Chondrocyte (in vitro differentiated cells): ENCODE results near the gene ZFP36L2. TPM values are rescaled to one million over a fixed set of nuclear protein-coding genes. Genes with fewer than 3 reads are reported as not detected.
A peak's percentile ranks its signal among the peaks of the same experiment; 100 is the strongest.

Experiments used
- DNase-seq: peaks from one replicate; pipeline ENCODE4 v3.0.0; 2021; ENCODE audit warnings: mixed read lengths, low spot score
- H3K27ac Mint-ChIP-seq: one replicate; pipeline ENCODE4 v1.8.0; 2021; ENCODE audit warnings: mild to moderate bottlenecking, moderate library complexity, mixed read lengths; ENCODE audit not compliant: unreplicated experiment
- H3K27me3 Mint-ChIP-seq: 2 replicates; pipeline ENCODE4 v1.8.0; 2021; ENCODE audit warnings: low read depth, mixed read lengths
- H3K36me3 Mint-ChIP-seq: 2 replicates; pipeline ENCODE4 v1.8.0; 2021; ENCODE audit warnings: low read depth, mixed read lengths
- H3K4me1 Mint-ChIP-seq: 2 replicates; pipeline ENCODE4 v1.8.0; 2021; ENCODE audit warnings: low read depth, mild to moderate bottlenecking, mixed read lengths
- H3K4me3 Mint-ChIP-seq: one replicate; pipeline ENCODE4 v1.8.0; 2021; ENCODE audit warnings: mild to moderate bottlenecking, moderate library complexity, mixed read lengths; ENCODE audit not compliant: unreplicated experiment
- H3K9me3 Mint-ChIP-seq: 2 replicates; pipeline ENCODE4 v1.8.0; 2021; ENCODE audit warnings: low read depth, mixed read lengths
- CTCF ChIP-seq: fragments of 200-600 bp; sonication (generic); IDR thresholded peaks from 2 replicates; pipeline ENCODE4 v1.5.0; 2021; ENCODE audit warnings: antibody characterized with exemption, mild to moderate bottlenecking, moderate library complexity
- total RNA-seq: library from RNA; stranded (reverse); gene quantifications from 3 replicates; pipeline ENCODE4 v1.2.1, GENCODE V29; 2021

The ZFP36L2 gene
- total RNA-seq, 1 donor from 2014 or later = 98.3 TPM

DNA sequence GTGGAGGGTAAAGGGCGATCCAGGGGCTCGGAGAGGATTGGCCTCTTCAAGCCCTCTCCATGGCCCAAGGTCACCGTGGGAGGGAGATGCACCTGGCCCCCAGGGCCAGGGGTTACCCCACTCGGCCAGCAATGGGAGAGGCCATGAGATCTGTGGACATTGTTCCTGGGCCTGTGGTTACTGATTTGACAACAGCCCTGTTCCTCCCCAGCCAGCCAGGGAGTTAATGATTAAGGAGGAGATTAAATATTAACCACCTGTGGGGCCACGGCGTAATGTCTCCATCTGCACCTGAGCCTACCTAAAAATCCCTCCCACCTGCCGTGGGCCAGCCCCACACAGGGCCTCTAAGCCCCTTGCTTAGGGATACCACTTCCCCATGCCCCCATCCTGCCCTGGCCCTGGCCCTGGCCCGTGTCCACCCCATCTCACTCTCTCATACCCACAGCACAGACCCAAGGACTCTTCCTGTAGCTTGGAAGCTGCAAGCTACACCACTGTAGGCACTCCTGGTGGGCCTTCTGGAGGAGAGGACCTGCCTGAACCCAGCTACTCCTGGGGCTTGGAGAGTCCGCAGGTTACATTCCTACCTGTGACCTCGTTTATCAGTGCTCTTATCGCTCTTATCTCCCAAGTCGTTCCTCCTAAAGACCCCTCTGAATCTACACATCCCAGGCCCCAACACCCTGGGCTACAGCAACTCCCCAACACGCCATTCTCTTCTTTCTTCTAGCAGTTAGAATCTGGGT lies 32.1 kb downstream of the ZFP36L2 start:
- TF ChIP-seq CTCF = no peak
- peaks cover 10% of the 10 kb centered on the region for H3K4me1 Mint-ChIP-seq
- H3K4me3 Mint-ChIP-seq = no peak overlapping the region
- H3K27me3 Mint-ChIP-seq = no peaks in the 10 kb centered on the region
- no peak for DNase-seq
- H3K36me3 Mint-ChIP-seq = peaks cover 2% of the 10 kb centered on the region
- H3K27ac Mint-ChIP-seq = no peak overlapping the region
- no peaks in the 10 kb centered on the region for H3K9me3 Mint-ChIP-seq

- Mint-ChIP-seq H3K9me3 (no peaks in the 10 kb centered on the region), H3K27me3 (no peaks in the 10 kb centered on the region), H3K4me1 (peaks cover 10% of the 10 kb centered on the region), H3K27ac (no peak overlapping the region), H3K36me3 (peaks cover 2% of the 10 kb centered on the region), H3K4me3 (no peak overlapping the region)
- DNase-seq = no peak
- TF ChIP-seq CTCF = no peak
Observed at GRCh38 chr2:43193652-43194120, 32.7 kb downstream of the ZFP36L2 start.

DNA sequence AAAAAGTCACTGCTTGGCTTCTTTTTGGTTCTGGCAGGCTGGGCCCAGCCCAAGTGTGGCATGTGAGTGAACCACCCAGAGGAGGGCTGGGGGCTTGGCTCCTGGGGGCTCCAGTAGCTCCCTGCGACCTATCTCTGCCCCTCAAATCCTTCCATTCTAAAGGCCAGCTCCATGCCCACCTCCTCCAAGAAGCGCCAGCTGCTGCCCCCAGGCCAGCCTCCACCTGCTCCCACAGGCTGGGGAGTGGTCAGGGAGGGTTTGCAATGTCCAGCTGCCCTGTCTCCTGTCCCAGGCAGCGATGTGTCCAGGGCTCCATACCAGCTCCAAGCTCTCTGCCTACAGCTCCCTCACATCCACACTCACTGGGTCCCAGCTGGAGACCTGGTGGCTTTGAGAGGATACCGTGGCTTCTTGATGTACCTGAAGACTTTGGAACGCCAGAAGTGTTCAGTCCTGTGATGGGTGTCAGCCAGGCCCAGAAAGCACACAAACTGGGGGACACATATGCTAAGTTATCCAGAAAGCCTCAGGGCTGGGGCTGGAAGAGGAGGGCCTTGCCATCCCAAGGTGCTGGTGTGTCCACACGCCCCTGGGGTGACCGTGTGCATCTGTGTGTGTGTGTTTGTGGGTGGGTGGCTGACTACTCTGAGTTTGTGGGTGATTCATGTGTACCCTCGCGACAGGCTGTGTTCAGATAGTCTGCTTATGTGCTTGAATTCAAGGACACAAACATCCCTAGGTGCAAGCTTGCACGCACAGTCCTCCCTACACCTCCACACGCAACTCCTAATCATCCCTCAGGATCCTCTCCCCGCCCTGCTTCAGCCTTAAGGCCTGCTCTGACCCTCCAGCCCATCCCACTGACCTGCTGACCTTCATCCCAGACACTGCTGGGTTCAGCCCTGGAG lies 33.4 kb downstream of the ZFP36L2 start:
- H3K4me1 Mint-ChIP-seq = peaks cover 10% of the 10 kb centered on the region
- H3K9me3 Mint-ChIP-seq = no peaks in the 10 kb centered on the region
- no peaks in the 10 kb centered on the region for H3K27me3 Mint-ChIP-seq
- no peak for TF ChIP-seq CTCF
- H3K36me3 Mint-ChIP-seq = peaks cover 2% of the 10 kb centered on the region
- DNase-seq = no peak
- no peak overlapping the region for H3K27ac Mint-ChIP-seq
- no peak overlapping the region for H3K4me3 Mint-ChIP-seq

DNA sequence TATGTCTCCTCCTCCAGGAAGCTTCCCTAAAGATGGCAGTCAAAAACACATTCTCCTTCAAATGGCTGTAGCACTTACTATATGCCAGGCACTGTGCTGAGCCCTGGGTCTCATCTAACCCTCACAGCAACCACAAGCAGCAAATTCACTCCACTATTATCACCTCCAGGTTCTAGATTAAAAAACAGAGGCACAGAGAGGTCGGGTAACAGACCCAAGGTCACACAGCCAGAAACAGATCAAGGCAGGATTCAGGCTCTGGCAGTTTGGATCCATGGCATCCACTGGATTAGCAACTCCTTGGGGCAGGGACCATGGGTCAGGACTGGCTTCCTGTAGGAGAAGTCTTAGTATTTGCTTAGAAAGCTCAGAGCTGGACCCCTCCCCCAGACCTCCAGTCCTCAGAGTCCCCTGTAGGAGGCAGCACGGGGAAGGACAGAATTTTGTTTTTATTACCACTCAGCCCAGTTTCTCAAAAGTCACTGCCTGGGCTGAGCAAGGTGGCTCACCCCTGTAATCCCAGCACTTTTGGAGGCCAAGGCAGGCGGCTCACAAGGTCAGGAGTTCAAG lies 34.4 kb downstream of the ZFP36L2 start:
- peak; percentile 57 for TF ChIP-seq CTCF
- Mint-ChIP-seq H3K27ac (no peak overlapping the region), H3K4me1 (peaks cover 4% of the 10 kb centered on the region), H3K36me3 (peaks cover 2% of the 10 kb centered on the region), H3K9me3 (no peaks in the 10 kb centered on the region), H3K27me3 (no peaks in the 10 kb centered on the region), H3K4me3 (no peak overlapping the region)
- DNase-seq = no peak
